Trophoblast cell (in vitro differentiated cells and primary cell): ENCODE results near the gene MYO1E.

Experiments
- DNase-seq, 2 donors: peaks; one replicate each; pipeline ENCODE4 v3.0.0-alpha.2; 2016
- H2AFZ ChIP-seq: 2 replicates; pipeline ENCODE4 v1.6.1; 2013; ENCODE audit warnings: low read length, moderate library complexity, mild to moderate bottlenecking; ENCODE audit not compliant: insufficient read depth, poor library complexity
- H2AK5ac ChIP-seq: 2 replicates; pipeline ENCODE4 v1.6.1; 2013; ENCODE audit warnings: mild to moderate bottlenecking, low read length
- H2BK120ac ChIP-seq: 2 replicates; pipeline ENCODE4 v1.6.1; 2013; ENCODE audit warnings: low read length, mild to moderate bottlenecking, moderate library complexity; ENCODE audit not compliant: insufficient read depth, poor library complexity
- H2BK12ac ChIP-seq: 2 replicates; pipeline ENCODE4 v1.6.1; 2013; ENCODE audit warnings: mild to moderate bottlenecking, low read length, moderate library complexity
- H2BK5ac ChIP-seq: 2 replicates; pipeline ENCODE4 v1.6.1; 2013; ENCODE audit warnings: low read length, low read depth, moderate library complexity, mild to moderate bottlenecking; ENCODE audit not compliant: poor library complexity
- H3K14ac ChIP-seq: 2 replicates; pipeline ENCODE4 v1.6.1; 2013; ENCODE audit warnings: mild to moderate bottlenecking, low read length
- H3K18ac ChIP-seq: 2 replicates; pipeline ENCODE4 v1.6.1; 2013; ENCODE audit warnings: mild to moderate bottlenecking, low read length
- H3K23ac ChIP-seq: 2 replicates; pipeline ENCODE4 v1.6.1; 2013; ENCODE audit warnings: low read length
- H3K27ac ChIP-seq: 2 replicates; pipeline ENCODE4 v1.5.1; 2013; ENCODE audit warnings: low read depth, mild to moderate bottlenecking, inconsistent platforms, low read length, moderate library complexity
- H3K27me3 ChIP-seq: 2 replicates; pipeline ENCODE4 v1.6.1; 2013; ENCODE audit warnings: inconsistent platforms, mild to moderate bottlenecking, low read length, moderate library complexity; ENCODE audit not compliant: insufficient read depth
- H3K36me3 ChIP-seq, 2 experiments: 1 replicate in 1 of 2; 2 replicates in 1 of 2; pipeline ENCODE4 v1.6.1; 2013; ENCODE audit warnings: low read length in 2 of 2, mild to moderate bottlenecking in 2 of 2, moderate library complexity in 1 of 2; ENCODE audit not compliant: insufficient read depth in 2 of 2, control insufficient read depth in 1 of 2
- H3K4ac ChIP-seq: 2 replicates; pipeline ENCODE4 v1.6.1; 2013; ENCODE audit warnings: low read depth, mild to moderate bottlenecking, low read length, moderate library complexity
- H3K4me1 ChIP-seq, 2 experiments: 1 replicate in 1 of 2; 2 replicates in 1 of 2; pipeline ENCODE4 v1.6.1; 2013; ENCODE audit warnings: low read length in 2 of 2, mild to moderate bottlenecking in 2 of 2, moderate library complexity in 1 of 2; ENCODE audit not compliant: insufficient read depth in 2 of 2, control insufficient read depth in 1 of 2
- H3K4me2 ChIP-seq: 2 replicates; pipeline ENCODE4 v1.6.1; 2013; ENCODE audit warnings: inconsistent platforms, mild to moderate bottlenecking, low read length, moderate library complexity
- H3K4me3 ChIP-seq: 2 replicates; pipeline ENCODE4 v1.5.1; 2013; ENCODE audit warnings: mild to moderate bottlenecking, low read depth, low read length, inconsistent platforms
- H3K79me1 ChIP-seq: one replicate; pipeline ENCODE4 v1.6.1; 2013; ENCODE audit warnings: low read length
- H3K79me2 ChIP-seq: 2 replicates; pipeline ENCODE4 v1.6.1; 2013; ENCODE audit warnings: low read length, mild to moderate bottlenecking; ENCODE audit not compliant: control insufficient read depth, insufficient read depth, poor library complexity
- H3K9ac ChIP-seq: 2 replicates; pipeline ENCODE4 v1.6.1; 2013; ENCODE audit warnings: mild to moderate bottlenecking, low read length
- H3K9me3 ChIP-seq: 2 replicates; pipeline ENCODE4 v1.6.1; 2013; ENCODE audit warnings: low read depth, mild to moderate bottlenecking, control low read depth, inconsistent platforms, low read length; ENCODE audit not compliant: insufficient read depth
- H4K12ac ChIP-seq: 2 replicates; pipeline ENCODE4 v1.6.1; 2013; ENCODE audit warnings: low read depth, mild to moderate bottlenecking, low read length, moderate library complexity
- H4K8ac ChIP-seq: 2 replicates; pipeline ENCODE4 v1.6.1; 2013; ENCODE audit warnings: low read depth, mild to moderate bottlenecking, low read length, moderate library complexity
- H4K91ac ChIP-seq: one replicate; pipeline ENCODE4 v1.6.1; 2013; ENCODE audit warnings: low read depth, mild to moderate bottlenecking, low read length, moderate library complexity
- WGBS: extraction: QIAGEN DNeasy Blood & Tissue Kit; methylation state at CpG from one replicate; pipeline ENCODE4 v1.1.7; 2013; ENCODE audit warnings: missing lambda C conversion rate; ENCODE audit not compliant: insufficient read length, insufficient coverage; ENCODE audit errors: extremely low coverage; 5-methylcytosine and 5-hydroxymethylcytosine counted together

Gene MYO1E

DNA sequence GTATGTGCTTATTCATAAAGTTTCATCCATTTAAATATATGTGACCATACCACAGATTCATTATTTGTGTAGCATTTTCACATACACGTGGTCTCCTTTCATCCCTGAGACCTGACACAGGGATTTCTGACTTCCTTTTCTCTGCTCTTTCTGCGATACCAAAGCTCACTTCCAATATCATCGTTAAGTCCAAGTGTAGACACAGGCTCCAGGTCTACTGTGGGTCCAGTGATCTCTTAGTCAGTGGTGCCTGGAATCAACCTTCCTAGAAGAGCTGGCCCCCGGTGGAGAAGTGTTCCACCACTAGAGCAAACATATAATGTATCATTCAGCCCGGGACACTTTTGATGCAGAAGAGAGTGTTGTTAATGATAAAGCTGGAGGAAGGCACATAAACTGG lies 93.6 kb downstream of the MYO1E start:
- H3K9ac ChIP-seq = no peak overlapping the region
- no peak overlapping the region for H2AK5ac ChIP-seq
- H3K18ac ChIP-seq = no peak overlapping the region
- no peak overlapping the region for H3K4me2 ChIP-seq
- H3K4me1 ChIP-seq = peaks cover 4 to 9% of the 10 kb centered on the region in 2 experiments
- H2BK5ac ChIP-seq = no peak overlapping the region
- H3K9me3 ChIP-seq = no peaks in the 10 kb centered on the region
- H3K27ac ChIP-seq = no peak overlapping the region
- no peak overlapping the region for H4K91ac ChIP-seq
- H4K8ac ChIP-seq = no peak overlapping the region
- DNase-seq = no peak
- no peak overlapping the region for H3K4me3 ChIP-seq
- H3K27me3 ChIP-seq = no peaks in the 10 kb centered on the region
- H3K23ac ChIP-seq = no peak overlapping the region
- H2BK12ac ChIP-seq = no peak overlapping the region
- no peak overlapping the region for H3K14ac ChIP-seq
- peaks cover 2% of the 10 kb centered on the region for H3K79me2 ChIP-seq
- no peaks in the 10 kb centered on the region for H3K36me3 ChIP-seq
- H3K4ac ChIP-seq = no peak overlapping the region
- H2BK120ac ChIP-seq = no peak overlapping the region
- H3K79me1 ChIP-seq = peaks cover 6% of the 10 kb centered on the region
- H4K12ac ChIP-seq = no peak overlapping the region
- WGBS = no CpG with 5 or more reads among the region's 5 CpGs
- no peak overlapping the region for H2AFZ ChIP-seq

DNA sequence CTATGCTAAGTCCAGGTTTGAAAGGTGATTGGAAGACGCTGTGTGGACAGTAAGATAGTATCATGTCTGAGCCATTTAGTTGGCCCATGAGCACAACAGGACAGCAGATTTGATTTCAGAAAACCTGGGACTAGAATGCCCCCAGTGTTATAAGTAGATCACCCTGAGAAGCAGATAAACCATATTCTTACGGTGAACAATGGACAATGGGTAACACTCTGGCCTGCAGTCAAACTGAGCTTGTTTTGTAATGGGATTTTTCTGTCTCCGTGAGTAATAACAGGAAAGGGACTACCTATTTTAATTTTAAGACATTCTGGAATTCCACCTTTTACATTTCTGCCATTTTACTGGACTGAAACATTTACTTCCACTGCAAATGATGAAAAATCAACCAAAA lies 94.6 kb downstream of the MYO1E start:
- no peak overlapping the region for H2BK12ac ChIP-seq
- H4K91ac ChIP-seq = no peak overlapping the region
- no peak overlapping the region for H3K9ac ChIP-seq
- H2BK5ac ChIP-seq = no peak overlapping the region
- H3K79me2 ChIP-seq = peaks cover 2% of the 10 kb centered on the region
- no peak for DNase-seq
- H3K36me3 ChIP-seq = no peaks in the 10 kb centered on the region
- H4K12ac ChIP-seq = no peak overlapping the region
- no peak overlapping the region for H3K4me3 ChIP-seq
- H3K14ac ChIP-seq = no peak overlapping the region
- no peak overlapping the region for H4K8ac ChIP-seq
- no peak overlapping the region for H2AFZ ChIP-seq
- no peak overlapping the region for H3K4ac ChIP-seq
- H3K27me3 ChIP-seq = no peaks in the 10 kb centered on the region
- H3K27ac ChIP-seq = no peak overlapping the region
- H3K79me1 ChIP-seq = peaks cover 6% of the 10 kb centered on the region
- WGBS = no CpG with 5 or more reads among the region's 3 CpGs
- no peak overlapping the region for H3K4me2 ChIP-seq
- H2BK120ac ChIP-seq = no peak overlapping the region
- no peaks in the 10 kb centered on the region for H3K9me3 ChIP-seq
- H2AK5ac ChIP-seq = no peak overlapping the region
- peaks cover 4 to 6% of the 10 kb centered on the region in 2 experiments for H3K4me1 ChIP-seq
- no peak overlapping the region for H3K18ac ChIP-seq
- no peak overlapping the region for H3K23ac ChIP-seq

DNA sequence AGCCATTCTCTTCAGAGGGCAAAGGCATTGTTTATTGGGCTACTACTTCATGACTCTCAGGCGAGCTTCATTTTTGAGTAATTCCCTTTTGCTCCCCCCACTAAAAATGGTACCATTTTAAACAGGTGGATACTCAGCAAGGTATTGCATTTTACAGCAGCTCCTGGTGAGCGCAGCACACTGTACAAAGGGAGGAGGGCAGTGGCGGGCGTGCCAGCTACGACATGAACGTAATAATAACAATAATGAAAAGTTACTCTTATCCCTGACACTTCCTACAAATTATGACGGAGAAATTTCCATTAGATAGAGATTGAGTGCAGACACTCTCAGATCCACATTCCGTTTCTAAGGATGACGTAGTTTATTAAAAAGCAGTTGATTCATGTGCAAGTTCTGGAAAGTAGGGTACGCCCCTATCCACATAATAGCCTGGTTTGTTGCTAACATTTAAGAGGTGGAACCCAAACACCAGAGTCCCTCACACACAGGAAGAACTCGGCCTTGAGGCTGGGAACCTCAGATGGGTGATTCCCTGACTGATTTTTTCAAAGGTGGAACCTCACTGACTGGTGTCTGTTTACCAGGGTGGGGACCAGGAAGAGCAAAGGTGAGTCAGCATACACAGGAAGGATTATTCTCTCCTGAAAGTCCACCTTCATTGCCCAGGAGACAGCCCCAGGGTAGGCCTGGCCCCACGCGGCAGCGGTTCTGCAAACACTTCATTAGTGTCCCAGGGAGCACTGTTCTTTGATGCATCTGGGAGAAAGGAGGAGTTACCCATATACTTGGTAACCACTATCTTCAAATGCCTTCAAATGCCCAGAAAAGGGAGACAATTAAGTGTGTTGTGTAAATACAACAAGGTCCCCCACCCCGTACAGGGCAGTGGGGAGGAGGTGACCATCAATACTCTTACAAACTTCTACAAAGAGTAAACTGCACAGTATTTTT lies 96.2 kb downstream of the MYO1E start:
- peak overlapping the region; percentile 33 for H3K18ac ChIP-seq
- peak overlapping the region; percentile 8 for H3K4me2 ChIP-seq
- peaks cover 4 to 6% of the 10 kb centered on the region in 2 experiments for H3K4me1 ChIP-seq
- no peak overlapping the region for H3K23ac ChIP-seq
- H3K27ac ChIP-seq = peak overlapping the region; percentile 26
- peak overlapping the region; percentile 58 for H3K14ac ChIP-seq
- H2AFZ ChIP-seq = no peak overlapping the region
- peaks cover 6% of the 10 kb centered on the region for H3K79me1 ChIP-seq
- H4K8ac ChIP-seq = peak overlapping the region; percentile 22
- peak overlapping the region; percentile 3 for H2BK12ac ChIP-seq
- no peak overlapping the region for H4K91ac ChIP-seq
- peaks cover 2% of the 10 kb centered on the region for H3K79me2 ChIP-seq
- H3K4me3 ChIP-seq = no peak overlapping the region
- H3K4ac ChIP-seq = no peak overlapping the region
- no CpG with 5 or more reads among the region's 15 CpGs for WGBS
- H4K12ac ChIP-seq = peak overlapping the region; percentile 51
- H2BK120ac ChIP-seq = peak overlapping the region; percentile 57
- no peaks in the 10 kb centered on the region for H3K36me3 ChIP-seq
- H3K9me3 ChIP-seq = no peaks in the 10 kb centered on the region
- H2BK5ac ChIP-seq = peak overlapping the region; percentile 64
- no peak overlapping the region for H3K9ac ChIP-seq
- DNase-seq = no peak
- H3K27me3 ChIP-seq = no peaks in the 10 kb centered on the region
- peak overlapping the region; percentile 59 for H2AK5ac ChIP-seq

DNA sequence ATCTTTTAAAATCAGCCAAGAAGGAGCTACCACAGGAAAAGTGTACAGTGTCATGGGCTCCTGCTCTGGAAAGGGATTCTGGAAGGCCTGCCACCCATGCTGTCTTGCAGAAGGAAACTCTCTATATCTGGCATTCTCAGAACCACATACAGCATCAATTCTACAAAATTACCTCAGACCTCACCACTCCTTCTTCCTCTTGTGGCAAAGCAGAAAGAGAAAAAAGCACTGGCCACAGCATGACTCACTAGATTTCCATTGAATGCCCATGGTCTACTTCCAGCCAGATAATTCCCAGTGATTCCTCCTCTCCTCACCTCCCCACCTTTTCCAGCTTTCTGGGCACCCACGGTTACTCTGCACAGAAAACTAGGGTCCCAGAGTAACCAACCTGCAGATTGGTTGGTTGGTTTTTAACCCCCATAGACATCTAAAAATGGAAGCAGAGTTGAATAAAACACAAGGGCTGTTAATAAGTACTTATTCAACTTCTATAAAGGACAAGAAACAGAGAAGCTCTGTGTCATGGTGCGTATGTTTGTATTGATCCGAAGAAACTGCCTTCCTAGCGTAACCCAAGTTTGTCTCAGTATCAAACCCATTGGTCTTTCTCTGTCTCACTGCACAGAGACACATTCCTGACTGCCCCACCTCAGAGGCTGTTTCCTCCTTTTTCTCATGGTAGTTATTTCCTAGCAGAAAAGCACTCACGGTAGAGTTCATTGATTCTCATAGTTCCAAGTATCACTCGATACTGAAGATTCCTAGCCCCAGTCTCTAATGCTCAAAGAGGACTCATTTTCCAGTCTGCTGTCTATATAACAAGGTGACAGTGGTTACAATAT lies 98.3 kb downstream of the MYO1E start:
- no CpG with 5 or more reads among the region's 6 CpGs for WGBS
- no peaks in the 10 kb centered on the region for H3K27me3 ChIP-seq
- H3K27ac ChIP-seq = no peak overlapping the region
- H3K9ac ChIP-seq = no peak overlapping the region
- H3K9me3 ChIP-seq = no peaks in the 10 kb centered on the region
- no peaks in the 10 kb centered on the region for H3K36me3 ChIP-seq
- H3K14ac ChIP-seq = no peak overlapping the region
- no peak overlapping the region for H3K4ac ChIP-seq
- peaks cover 6% of the 10 kb centered on the region for H3K79me1 ChIP-seq
- H3K23ac ChIP-seq = no peak overlapping the region
- H3K18ac ChIP-seq = no peak overlapping the region
- H3K4me2 ChIP-seq = no peak overlapping the region
- H4K91ac ChIP-seq = no peak overlapping the region
- H3K4me1 ChIP-seq = peaks cover 4 to 6% of the 10 kb centered on the region in 2 experiments
- H3K4me3 ChIP-seq = no peak overlapping the region
- no peak overlapping the region for H2BK12ac ChIP-seq
- no peak overlapping the region for H2AK5ac ChIP-seq
- H4K8ac ChIP-seq = no peak overlapping the region
- H2BK5ac ChIP-seq = no peak overlapping the region
- H2AFZ ChIP-seq = no peak overlapping the region
- H3K79me2 ChIP-seq = peaks cover 2% of the 10 kb centered on the region
- H4K12ac ChIP-seq = no peak overlapping the region
- H2BK120ac ChIP-seq = no peak overlapping the region
- no peak for DNase-seq
